Muscle layer of colon (tissue), 2 donors: ENCODE measurements around the gene SCNN1G.
"Not testable (repeated sequence)": the region's sequence is repeated elsewhere in the genome, so short reads cannot be mapped to it uniquely, and the experiment has no call there.

Experiments used
- H3K27ac ChIP-seq: one replicate; pipeline ENCODE4 v1.7.0; 2013; ENCODE audit warnings: low read depth, mild to moderate bottlenecking, low read length, moderate library complexity
- H3K27me3 ChIP-seq, 2 donors: one replicate each; pipeline ENCODE4 v1.7.0; 2013; ENCODE audit warnings: low read length in 2 of 2, mild to moderate bottlenecking in 2 of 2; ENCODE audit not compliant: insufficient read depth in 2 of 2, control insufficient read depth in 1 of 2
- H3K36me3 ChIP-seq: one replicate; pipeline ENCODE4 v1.7.0; 2013; ENCODE audit warnings: mild to moderate bottlenecking, low read length; ENCODE audit not compliant: insufficient read depth
- H3K4me1 ChIP-seq: one replicate; pipeline ENCODE4 v1.7.0; 2013; ENCODE audit warnings: mild to moderate bottlenecking, low read length; ENCODE audit not compliant: insufficient read depth
- H3K4me3 ChIP-seq, 2 donors: one replicate each; pipeline ENCODE4 v1.7.0; 2013; ENCODE audit warnings: low read length in 2 of 2, low read depth in 1 of 2, mild to moderate bottlenecking in 1 of 2, moderate library complexity in 1 of 2
- H3K9ac ChIP-seq: one replicate; pipeline ENCODE4 v1.7.0; 2013; ENCODE audit warnings: low read length
- H3K9me3 ChIP-seq: one replicate; pipeline ENCODE4 v1.7.0; 2013; ENCODE audit warnings: mild to moderate bottlenecking, low read length
- donor health status: abdominal sarcoma.
- donor health status: Adenocarcinoma of cecum.

The SCNN1G gene

GRCh38 chr16:23144393-23144792 lies 38.2 kb upstream of the SCNN1G start:
- not testable (repeated sequence) for H3K27ac ChIP-seq, H3K27me3 ChIP-seq, H3K9ac ChIP-seq, H3K9me3 ChIP-seq, H3K36me3 ChIP-seq, H3K4me3 ChIP-seq
- H3K4me1 ChIP-seq = peaks cover 45% of the 10 kb centered on the region

- H3K9ac ChIP-seq = no peak overlapping the region
- H3K27ac ChIP-seq = no peak overlapping the region
- H3K27me3 ChIP-seq = no peaks in the 10 kb centered on the region
- no peaks in the 10 kb centered on the region for H3K9me3 ChIP-seq
- H3K4me3 ChIP-seq = peak overlapping the region in 1 of 2 donors; percentile 12
- H3K4me1 ChIP-seq = peaks cover 51% of the 10 kb centered on the region
- H3K36me3 ChIP-seq = no peaks in the 10 kb centered on the region
Observed at GRCh38 chr16:23145186-23145585, 37.4 kb upstream of the SCNN1G start.

- Histone ChIP-seq H3K27ac (no peak overlapping the region), H3K4me1 (peaks cover 47% of the 10 kb centered on the region), H3K4me3 (peak overlapping the region in 1 of 2 donors; percentile 12), H3K36me3 (no peaks in the 10 kb centered on the region), H3K9ac (no peak overlapping the region), H3K27me3 (no peaks in the 10 kb centered on the region), H3K9me3 (no peaks in the 10 kb centered on the region)
Observed at GRCh38 chr16:23145608-23146007, 36.9 kb upstream of the SCNN1G start.

- Histone ChIP-seq H3K36me3 (no peaks in the 10 kb centered on the region), H3K4me1 (peaks cover 36% of the 10 kb centered on the region), H3K27ac (no peak overlapping the region), H3K27me3 (no peaks in the 10 kb centered on the region), H3K4me3 (no peak overlapping the region), H3K9me3 (no peaks in the 10 kb centered on the region), H3K9ac (no peak overlapping the region)
Observed at GRCh38 chr16:23146877-23147601, 35.5 kb upstream of the SCNN1G start.

GRCh38 chr16:23147666-23148065 lies 34.9 kb upstream of the SCNN1G start:
- Histone ChIP-seq H3K27ac (no peak overlapping the region), H3K9me3 (no peaks in the 10 kb centered on the region), H3K4me1 (peaks cover 31% of the 10 kb centered on the region), H3K36me3 (no peaks in the 10 kb centered on the region), H3K27me3 (no peaks in the 10 kb centered on the region), H3K9ac (no peak overlapping the region), H3K4me3 (peak overlapping the region in 1 of 2 donors; percentile 62)

GRCh38 chr16:23148166-23148512 lies 34.4 kb upstream of the SCNN1G start:
- no peaks in the 10 kb centered on the region for H3K9me3 ChIP-seq
- H3K9ac ChIP-seq = no peak overlapping the region
- H3K27ac ChIP-seq = peak overlapping the region; percentile 71
- H3K4me3 ChIP-seq = peak overlapping the region; percentile 62 to 70
- H3K4me1 ChIP-seq = peaks cover 26% of the 10 kb centered on the region
- no peaks in the 10 kb centered on the region for H3K27me3 ChIP-seq
- H3K36me3 ChIP-seq = no peaks in the 10 kb centered on the region

GRCh38 chr16:23148513-23149266 lies 33.9 kb upstream of the SCNN1G start:
- Histone ChIP-seq H3K9ac (no peak overlapping the region), H3K4me3 (peak overlapping the region; percentile 62 to 70), H3K27me3 (no peaks in the 10 kb centered on the region), H3K9me3 (no peaks in the 10 kb centered on the region), H3K4me1 (peaks cover 20% of the 10 kb centered on the region), H3K27ac (peak overlapping the region; percentile 71), H3K36me3 (no peaks in the 10 kb centered on the region)

- Histone ChIP-seq H3K36me3 (no peaks in the 10 kb centered on the region), H3K4me3 (peak within 1 kb of the TSS; percentile 62 to 82), H3K4me1 (peaks cover 19% of the 10 kb centered on the region), H3K9me3 (no peaks in the 10 kb centered on the region), H3K27ac (peak within 1 kb of the TSS; percentile 71), H3K9ac (no peak within 1 kb of the TSS), H3K27me3 (no peaks in the 10 kb centered on the region)
Observed at GRCh38 chr16:23149267-23149992, 33.1 kb upstream of the SCNN1G start, which contains the start of gene USP31. USP31 (minus strand) TSS chr16:23149452; CDS start chr16:23149270, 182 bp downstream.

GRCh38 chr16:23149993-23150364 lies 32.6 kb upstream of the SCNN1G start:
- no peaks in the 10 kb centered on the region for H3K36me3 ChIP-seq
- no peaks in the 10 kb centered on the region for H3K27me3 ChIP-seq
- H3K27ac ChIP-seq = peak overlapping the region; percentile 59
- H3K4me1 ChIP-seq = peaks cover 19% of the 10 kb centered on the region
- no peak overlapping the region for H3K9ac ChIP-seq
- H3K9me3 ChIP-seq = no peaks in the 10 kb centered on the region
- peak overlapping the region; percentile 58 to 82 for H3K4me3 ChIP-seq

- Histone ChIP-seq H3K27me3 (no peaks in the 10 kb centered on the region), H3K9ac (no peak overlapping the region), H3K27ac (no peak overlapping the region), H3K4me1 (peaks cover 14% of the 10 kb centered on the region), H3K9me3 (no peaks in the 10 kb centered on the region), H3K36me3 (no peaks in the 10 kb centered on the region), H3K4me3 (no peak overlapping the region)
Observed at GRCh38 chr16:23152386-23153178, 30.0 kb upstream of the SCNN1G start.
